Measurements from ENCODE around the gene KLK5.
"Not testable (repeated sequence)": the region's sequence is repeated elsewhere in the genome, so short reads cannot be mapped to it uniquely, and the experiment has no call there.

The KLK5 gene

GRCh38 chr19:50979758-50980157 lies 26.9 kb upstream of the KLK5 start:
- no peak overlapping the region for H3K4me3 ChIP-seq (ENCODE audit: low read depth, low read length)
- DNase-seq (ENCODE audit: low read depth) = no peak
- TF ChIP-seq, protein P1, sequence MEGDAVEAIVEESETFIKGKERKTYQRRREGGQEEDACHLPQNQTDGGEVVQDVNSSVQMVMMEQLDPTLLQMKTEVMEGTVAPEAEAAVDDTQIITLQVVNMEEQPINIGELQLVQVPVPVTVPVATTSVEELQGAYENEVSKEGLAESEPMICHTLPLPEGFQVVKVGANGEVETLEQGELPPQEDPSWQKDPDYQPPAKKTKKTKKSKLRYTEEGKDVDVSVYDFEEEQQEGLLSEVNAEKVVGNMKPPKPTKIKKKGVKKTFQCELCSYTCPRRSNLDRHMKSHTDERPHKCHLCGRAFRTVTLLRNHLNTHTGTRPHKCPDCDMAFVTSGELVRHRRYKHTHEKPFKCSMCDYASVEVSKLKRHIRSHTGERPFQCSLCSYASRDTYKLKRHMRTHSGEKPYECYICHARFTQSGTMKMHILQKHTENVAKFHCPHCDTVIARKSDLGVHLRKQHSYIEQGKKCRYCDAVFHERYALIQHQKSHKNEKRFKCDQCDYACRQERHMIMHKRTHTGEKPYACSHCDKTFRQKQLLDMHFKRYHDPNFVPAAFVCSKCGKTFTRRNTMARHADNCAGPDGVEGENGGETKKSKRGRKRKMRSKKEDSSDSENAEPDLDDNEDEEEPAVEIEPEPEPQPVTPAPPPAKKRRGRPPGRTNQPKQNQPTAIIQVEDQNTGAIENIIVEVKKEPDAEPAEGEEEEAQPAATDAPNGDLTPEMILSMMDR (conservative IDR thresholded peaks at IDR 0.05; ENCODE audit: low read depth, low read length) = no peak

GRCh38 chr19:50978772-50979390 lies 26.0 kb upstream of the KLK5 start:
- H3K4me3 ChIP-seq (ENCODE audit: low read depth, low read length) = no peak overlapping the region
- no peak for DNase-seq (ENCODE audit: low read depth)
- TF ChIP-seq, protein P1 (conservative IDR thresholded peaks at IDR 0.05; ENCODE audit: low read depth, low read length) = no peak

DNA sequence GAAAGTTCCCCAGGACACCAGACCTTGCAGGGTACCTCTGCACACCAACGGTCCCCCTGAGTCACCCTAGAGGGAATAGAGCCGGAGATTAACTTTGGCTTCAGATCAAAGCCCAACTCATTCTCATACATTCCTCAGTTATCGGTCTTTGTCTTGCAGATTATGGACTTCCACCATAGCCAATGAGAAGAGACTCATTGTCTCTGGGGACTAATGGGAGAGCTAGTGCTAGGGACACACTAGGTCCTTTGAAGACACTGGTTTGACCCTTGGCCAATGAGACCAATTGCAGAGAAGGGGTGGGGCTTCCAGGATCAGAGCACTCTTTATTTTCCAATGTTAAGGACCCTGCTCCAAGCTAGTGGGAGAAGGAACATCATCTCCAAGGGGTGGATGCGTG lies 24.8 kb upstream of the KLK5 start:
- no peak overlapping the region for H3K4me3 ChIP-seq (ENCODE audit: low read depth, low read length)
- TF ChIP-seq, protein P1 (conservative IDR thresholded peaks at IDR 0.05; ENCODE audit: low read depth, low read length) = no peak
- no peak for DNase-seq (ENCODE audit: low read depth)

- TF ChIP-seq, protein P1 (conservative IDR thresholded peaks at IDR 0.05; ENCODE audit: low read depth, low read length) = no peak
- no peak for DNase-seq (ENCODE audit: low read depth)
- no peak overlapping the region for H3K4me3 ChIP-seq (ENCODE audit: low read depth, low read length)
Measured at GRCh38 chr19:50975766-50976165, 22.9 kb upstream of the KLK5 start.

GRCh38 chr19:50974702-50975556 lies 22.1 kb upstream of the KLK5 start:
- TF ChIP-seq, protein P1 (conservative IDR thresholded peaks at IDR 0.05; ENCODE audit: low read depth, low read length) = no peak
- no peak overlapping the region for H3K4me3 ChIP-seq (ENCODE audit: low read depth, low read length)
- DNase-seq (ENCODE audit: low read depth) = no peak

GRCh38 chr19:50972795-50973376 lies 20.0 kb upstream of the KLK5 start:
- DNase-seq (ENCODE audit: low read depth) = no peak
- TF ChIP-seq, protein P1 (conservative IDR thresholded peaks at IDR 0.05; ENCODE audit: low read depth, low read length) = no peak
- no peak overlapping the region for H3K4me3 ChIP-seq (ENCODE audit: low read depth, low read length)

DNA sequence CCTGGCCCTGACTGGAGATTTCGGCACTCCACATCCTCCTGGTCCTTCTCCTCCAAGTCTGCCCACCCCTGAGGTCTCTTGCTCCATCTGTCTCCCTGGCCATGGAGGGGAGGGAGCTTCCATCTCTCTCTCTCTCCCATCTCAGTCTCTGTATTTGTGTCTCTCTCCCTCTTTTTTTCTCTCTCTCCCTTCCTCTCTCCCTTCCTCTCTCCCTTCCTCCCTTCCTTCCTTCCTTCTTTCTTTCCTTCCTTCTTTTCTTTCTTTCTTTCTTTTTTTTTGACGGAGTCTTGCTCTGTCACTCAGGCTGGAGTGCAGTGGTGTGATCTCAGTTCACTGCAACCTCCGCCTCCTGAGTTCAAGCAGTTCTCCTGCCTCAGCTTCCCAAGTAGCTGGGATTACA lies 17.0 kb upstream of the KLK5 start:
- H3K4me3 ChIP-seq (ENCODE audit: low read depth, low read length); DNase-seq (ENCODE audit: low read depth): not testable (repeated sequence)
